RPMI8226 (cell line): Measurements from ENCODE around the gene SENP5.

Source experiments
- DNase-seq: peaks from one replicate; pipeline ENCODE4 v3.0.0-alpha.2; 2015

Gene SENP5

GRCh38 chr3:196886144-196886543 is 18.4 kb downstream of the SENP5 start:
- no peak for DNase-seq

DNA sequence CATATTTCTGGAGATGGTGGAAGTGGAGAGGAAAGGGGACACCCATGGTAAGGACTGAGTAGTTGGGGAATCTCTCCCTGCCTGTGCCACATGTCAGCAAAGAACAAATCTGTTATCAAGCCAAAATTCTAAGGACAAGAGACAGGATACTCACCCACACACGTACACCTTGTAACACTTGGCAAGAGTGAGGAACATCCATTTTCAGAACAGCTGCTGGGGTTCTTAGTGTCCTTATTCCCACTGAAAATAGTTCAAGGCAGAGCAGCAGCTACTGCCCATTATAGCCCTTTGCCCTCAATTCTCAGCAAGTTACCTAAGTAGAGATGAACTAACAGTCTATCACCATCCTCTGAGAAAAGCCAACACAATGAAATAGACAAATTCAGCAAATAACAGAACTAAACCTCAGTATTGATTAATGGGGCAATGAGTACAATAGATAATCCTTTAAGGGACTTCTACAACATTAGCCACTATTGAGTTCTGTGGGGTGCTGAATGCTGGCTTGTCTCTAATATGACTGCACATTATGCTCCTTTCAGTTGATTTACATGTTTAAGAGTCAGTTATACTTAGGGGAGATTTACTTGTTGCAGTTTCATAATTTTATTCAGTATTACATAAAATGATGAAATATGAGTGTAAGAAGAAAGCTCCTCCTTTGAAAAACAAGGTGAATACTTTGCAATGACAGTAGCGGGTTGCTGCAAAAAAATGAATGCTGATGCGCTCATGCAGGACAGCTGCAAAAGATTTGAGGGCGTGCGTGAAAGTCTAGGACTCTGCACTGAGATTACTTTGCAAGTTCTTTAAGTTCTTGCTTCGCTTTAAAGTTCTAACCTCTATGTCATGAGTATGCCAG is 22.4 kb downstream of the SENP5 start:
- no peak for DNase-seq

- DNase-seq = no peak
Measured at GRCh38 chr3:196894557-196895295, 27.0 kb downstream of the SENP5 start.

DNA sequence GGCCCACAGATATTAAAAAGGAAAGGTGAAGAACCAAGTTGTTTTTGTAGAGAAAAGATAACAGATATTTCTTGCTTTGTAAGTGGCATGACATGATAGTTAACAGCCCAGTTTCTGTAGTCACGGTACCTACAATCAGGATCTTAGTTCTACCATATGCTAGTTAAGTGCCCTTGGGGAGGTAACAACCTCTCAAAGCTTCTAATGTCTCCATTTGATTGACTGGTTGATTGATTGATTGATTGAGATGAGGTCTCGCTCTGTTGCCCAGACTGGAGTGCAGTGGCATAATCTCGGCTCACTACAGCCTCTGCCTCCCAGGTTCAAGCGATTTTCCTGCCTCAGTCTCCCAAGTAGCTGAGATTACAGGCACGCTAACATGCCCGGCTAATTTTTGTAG is 28.5 kb downstream of the SENP5 start:
- no peak for DNase-seq

DNA sequence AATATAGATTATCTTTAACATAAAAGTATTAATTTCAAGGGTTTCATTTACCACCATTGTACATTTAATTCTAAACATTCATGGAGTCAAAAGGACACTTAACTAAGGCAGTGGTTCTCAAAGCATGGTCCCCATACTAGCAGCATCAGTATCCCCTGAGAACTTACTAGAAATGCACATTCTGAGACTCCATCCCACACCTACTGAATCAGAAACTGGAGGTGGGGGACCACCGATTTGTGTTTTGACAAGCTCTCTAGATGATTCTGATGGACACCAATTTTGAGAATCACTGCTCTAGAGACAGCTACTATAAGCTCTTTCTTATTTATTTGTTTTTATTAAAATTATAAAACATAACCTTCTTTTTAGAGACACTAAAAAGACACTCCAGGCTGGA is 34.0 kb downstream of the SENP5 start:
- DNase-seq = no peak

GRCh38 chr3:196902296-196902695 is 34.6 kb downstream of the SENP5 start:
- no peak for DNase-seq

GRCh38 chr3:196903740-196904139 is 36.0 kb downstream of the SENP5 start:
- no peak for DNase-seq

DNA sequence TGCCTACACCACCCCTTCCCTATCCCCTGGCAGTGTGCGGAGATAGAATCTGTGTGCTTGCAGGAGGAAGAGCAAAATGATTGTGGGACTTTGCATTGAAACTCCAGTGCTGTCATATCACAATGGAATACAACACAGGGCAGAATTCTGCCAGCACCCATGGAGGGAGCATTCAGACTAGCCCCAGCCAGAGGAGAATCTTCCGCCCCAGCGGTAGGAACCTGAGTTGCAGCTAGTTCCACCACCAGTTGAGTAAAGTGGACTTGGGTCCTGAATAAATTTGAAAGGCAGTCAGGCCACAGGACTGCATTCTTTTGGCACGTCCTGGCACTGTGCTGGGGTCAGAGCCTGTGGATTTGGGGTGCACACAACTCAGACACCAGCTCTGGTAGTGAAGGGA is 47.1 kb downstream of the SENP5 start:
- DNase-seq = no peak

GRCh38 chr3:196915375-196915774 is 47.7 kb downstream of the SENP5 start:
- no peak for DNase-seq

GRCh38 chr3:196916221-196916620 is 48.5 kb downstream of the SENP5 start:
- DNase-seq = no peak

- no peak for DNase-seq
Measured at GRCh38 chr3:196916995-196917394, 49.3 kb downstream of the SENP5 start.

DNA sequence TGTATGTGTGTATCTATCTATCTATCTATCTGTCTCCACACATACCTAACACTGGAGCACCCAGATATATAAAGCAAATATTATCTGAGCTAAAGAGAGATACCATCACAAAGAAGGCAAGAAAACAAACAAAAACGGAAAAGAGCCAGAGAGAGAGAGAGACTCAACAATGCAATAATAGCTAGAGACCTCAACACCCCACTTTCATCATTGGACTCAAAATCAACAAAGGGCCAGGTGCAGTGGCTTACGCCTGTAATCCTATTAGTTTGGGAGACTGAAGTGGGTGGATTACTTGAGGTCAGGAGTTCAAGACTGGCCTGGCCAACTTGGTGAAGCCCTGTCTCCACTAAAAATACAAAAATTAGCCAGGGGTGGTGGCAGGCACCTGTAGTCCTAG is 51.2 kb downstream of the SENP5 start:
- no peak for DNase-seq

DNA sequence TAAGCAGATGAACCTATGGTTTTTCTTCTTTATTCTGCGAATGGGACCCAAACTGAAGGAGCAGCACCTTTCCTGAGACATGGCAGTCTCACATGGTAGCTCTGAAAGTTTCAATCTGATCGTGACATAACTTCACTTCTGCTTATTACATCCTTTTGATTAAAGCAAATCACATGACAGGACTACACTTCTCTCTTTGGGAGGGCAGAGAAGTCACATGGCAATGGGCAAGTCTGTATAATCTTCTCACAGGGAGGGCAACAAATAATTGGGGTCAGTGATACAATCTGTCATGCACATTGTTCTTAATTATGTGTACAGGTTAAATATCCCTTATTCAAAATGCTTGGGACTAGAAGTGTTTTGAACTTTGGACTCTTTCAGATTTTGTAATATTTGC is 53.0 kb downstream of the SENP5 start:
- no peak for DNase-seq

DNA sequence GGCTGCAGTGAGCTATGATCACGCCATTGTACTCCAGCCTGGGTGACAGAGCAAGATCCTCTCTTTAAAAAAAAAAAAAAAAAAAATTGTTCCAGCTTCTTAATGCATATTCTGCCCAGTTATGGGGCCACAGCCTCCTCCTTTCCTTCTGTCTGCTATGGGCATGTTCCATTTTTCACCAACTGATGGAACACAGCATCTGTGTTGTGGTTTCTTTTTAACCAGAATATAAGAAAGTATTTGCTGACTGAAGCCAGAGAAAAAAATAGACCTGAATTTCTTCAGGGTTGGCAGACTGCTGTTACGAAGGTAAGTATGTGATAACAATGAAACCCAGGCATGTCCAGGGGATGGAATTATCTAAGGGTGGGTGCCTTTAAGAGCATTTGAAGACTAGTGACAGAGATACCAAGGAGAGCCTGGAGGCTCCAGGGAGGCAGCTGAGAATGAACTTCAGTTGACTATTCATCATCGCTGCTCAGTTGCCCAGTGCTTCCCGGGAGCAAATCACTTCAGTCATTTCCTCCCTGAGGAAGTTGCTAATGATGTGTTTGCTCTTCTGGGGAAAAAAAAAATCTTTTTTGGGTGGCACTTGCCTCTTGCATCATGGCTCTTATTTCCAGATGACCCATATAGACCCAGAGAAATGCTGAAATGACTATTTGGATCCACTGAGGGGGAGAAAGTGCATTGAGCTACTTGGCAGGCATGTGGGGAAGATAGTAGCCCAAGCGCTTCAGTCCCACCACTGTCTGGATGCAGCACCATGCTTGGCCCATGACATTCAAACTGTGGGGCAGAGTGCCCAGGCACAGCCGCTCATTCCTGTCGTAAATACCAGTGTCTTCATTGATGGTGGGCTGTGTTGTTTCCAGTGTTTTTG is 60.1 kb downstream of the SENP5 start:
- DNase-seq = no peak

DNA sequence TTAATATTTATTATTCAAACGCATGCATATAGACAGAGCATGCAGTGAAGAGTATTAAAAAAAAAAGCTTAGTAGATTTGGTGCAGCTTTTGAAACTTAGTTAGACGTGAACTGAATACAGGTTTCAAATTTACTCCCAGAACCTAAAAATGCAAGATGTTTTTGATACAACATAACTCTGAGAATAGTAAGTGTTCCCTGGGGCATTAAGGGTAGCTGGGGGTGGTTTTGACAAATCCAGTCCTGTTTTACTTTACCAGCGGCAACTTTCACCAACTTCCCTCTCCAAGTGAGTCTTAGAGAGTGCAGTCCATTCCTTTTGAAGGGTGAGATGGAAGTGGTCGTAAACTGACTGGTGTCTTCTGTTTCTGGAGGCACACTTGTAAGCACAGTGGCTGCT is 63.4 kb downstream of the SENP5 start:
- DNase-seq = no peak

DNA sequence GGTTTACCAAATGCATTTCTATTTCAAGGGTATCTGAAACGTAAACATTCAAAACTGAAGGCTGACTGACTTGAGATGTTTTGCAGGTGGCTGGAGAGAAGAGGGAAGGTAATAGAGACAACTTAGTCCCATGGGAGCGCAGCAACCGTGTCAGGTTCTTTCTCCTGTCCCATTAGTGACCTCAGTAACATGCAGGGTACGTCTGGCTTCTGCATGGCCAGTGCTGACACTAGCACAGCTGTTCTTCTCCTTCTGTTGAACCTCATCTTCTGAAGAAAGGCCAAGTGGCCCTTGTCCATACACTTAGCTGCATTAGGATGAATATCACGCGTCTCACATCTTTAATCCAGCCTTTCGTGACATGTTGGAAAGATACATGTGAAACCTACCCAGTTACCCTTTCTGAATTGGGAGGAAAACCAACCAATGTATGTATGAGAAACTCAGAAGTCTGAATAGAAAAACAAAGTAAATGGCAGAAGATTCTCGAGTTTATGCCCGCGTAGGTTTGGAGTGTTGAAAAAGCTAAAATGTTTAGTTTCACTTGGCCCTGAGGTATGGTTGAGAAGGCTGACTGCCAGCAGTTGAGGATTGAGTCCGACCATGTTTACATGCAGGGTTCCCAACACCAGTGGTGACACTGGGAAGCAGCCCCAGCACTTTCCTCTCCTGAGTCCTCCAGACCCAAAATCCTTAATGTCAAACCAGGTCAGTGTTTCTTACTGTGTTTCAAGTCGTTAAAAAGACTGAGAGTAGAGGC is 64.3 kb downstream of the SENP5 start:
- no peak for DNase-seq

- no peak for DNase-seq
Measured at GRCh38 chr3:196932600-196932999, 64.9 kb downstream of the SENP5 start.

DNA sequence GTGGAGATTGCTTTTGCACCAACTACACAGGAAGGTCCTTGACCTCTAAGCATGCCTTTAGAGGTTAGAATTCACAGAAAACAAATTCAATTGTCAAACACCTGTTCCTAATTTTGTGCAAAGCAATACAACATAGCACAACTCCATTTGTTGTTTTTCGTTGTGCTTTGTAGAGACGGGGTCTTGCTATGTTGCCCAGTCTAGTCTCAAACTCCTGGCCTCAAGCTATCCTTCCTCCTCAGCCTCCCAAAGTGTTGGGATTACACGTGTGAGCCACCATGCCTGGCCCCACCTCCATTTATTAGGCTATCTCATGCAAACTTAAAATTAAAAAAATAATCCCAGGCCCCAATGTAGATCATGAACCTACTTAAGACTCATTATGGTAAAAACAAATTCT is 68.6 kb downstream of the SENP5 start:
- no peak for DNase-seq

DNA sequence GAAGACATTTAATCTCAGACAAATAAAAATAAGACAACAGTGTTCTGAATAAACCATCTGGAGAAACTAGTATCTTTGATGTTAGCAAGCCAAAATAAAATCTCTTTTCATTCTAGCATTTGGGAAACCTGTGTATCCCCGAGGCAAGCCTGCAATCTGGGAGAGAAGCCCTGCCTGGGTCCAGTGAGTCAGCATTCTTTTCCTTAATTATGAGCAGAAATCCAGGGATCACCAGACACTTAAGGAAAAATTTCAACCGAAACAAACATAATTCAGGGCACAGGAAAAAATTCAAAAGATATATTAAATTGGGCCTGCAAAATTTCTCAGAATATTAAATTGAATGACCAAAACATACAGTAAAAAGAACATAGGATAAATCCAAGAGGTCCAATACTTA is 70.4 kb downstream of the SENP5 start:
- no peak for DNase-seq

DNA sequence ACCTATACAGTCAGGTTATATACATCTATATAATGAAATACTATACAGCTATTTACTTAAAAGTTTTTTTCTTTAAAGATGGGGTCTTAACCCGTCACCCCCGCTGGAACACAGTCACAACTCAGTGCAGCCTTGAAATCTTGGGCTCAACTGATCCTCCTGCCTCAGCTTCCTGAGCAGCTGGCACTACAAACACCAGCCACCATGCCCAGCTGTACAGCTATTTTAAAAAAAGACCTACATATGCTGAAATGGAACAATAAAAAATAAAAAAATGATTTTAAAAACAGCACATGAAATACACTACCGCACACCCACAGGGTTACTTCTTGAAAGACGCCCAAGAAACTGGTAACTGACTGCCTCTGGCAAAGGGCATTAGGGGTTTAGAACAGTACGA is 70.9 kb downstream of the SENP5 start:
- no peak for DNase-seq

DNA sequence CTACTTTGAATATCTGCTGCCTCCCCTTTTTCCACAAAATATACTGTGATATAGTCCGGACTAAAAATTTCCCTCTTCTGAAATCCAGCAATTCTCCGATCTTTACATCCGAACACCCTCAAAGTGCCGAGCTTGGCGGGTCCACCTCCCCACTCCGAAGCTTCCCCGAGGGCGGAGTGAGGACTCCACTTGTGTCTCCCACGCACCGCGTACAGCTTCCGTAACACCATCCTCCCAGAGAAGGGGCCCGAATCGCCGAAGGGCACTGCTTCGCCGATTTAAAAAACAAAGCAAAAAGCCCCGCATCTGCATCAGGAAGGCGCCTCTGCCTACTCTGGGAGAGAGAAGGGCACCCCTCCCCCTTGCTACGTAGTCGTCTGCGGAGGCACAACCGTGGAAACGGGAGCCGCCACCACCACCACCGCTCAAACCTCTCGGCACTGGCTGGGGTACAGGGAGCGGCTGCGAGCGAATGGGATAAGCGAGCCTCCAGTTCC is 74.1 kb downstream of the SENP5 start:
- DNase-seq = peak; percentile 56

DNA sequence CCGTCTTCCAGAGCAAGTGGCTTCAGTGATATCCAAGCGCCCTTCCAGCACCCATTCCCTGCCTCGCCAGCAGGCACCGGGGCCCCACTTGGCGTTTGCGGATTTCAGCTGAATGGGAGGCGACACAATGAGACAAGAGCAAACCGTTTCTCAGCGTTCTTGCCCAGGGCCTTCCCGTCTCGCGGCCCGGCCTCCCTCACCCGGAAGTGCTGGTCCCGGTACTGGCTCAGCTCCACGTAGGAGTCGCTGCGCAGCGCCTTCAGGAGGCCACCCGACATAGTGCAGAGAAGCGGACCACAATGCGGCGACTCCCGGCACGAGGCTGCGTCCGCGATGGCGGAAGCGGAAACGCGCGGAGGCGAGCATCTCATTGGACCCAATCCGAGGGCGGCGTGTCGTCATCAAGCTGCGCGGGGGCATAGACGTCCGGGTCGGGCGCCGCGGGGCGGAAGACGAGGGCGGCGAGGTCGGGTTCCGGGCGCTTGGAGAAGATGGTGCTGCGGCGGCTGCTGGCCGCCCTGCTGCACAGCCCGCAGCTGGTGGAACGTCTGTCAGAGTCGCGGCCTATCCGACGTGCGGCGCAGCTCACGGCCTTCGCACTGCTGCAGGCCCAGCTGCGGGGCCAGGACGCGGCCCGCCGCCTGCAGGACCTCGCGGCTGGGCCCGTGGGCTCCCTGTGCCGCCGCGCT is 74.7 kb downstream of the SENP5 start, which contains the start of gene NCBP2:
TSS of gene NCBP2 (minus strand) at position 303 of the 689 bp plus-strand sequence. CDS start at position 278, 25 bp downstream.
- peak; percentile 100 for DNase-seq
